HCT116 (cell line): ENCODE data around the gene NHSL2. TPM values are rescaled to one million over a fixed set of nuclear protein-coding genes. Genes with fewer than 3 reads are reported as not detected.

Experiments
- ATAC-seq: fragments of 200-7000 bp; cut with Tn5 transposase; 2 replicates; pipeline ENCODE4 v1.9.1; 2020; ENCODE audit warnings: mild to moderate bottlenecking, moderate library complexity
- BruUV-seq: library from RNA; stranded (reverse); fragments of 400-500 nt; replicated peaks from 2 replicates; lab custom pipeline; 2021; lab: Mats Ljungman, UMichigan
- CTCF ChIA-PET: fragments of 300-600 bp; sonication (Branson Sonifier 250); formaldehyde crosslinking; loops from one replicate; lab custom pipeline; 2021; ENCODE audit warnings: antibody characterized with exemption; lab: Charles Lee
- POLR2A ChIA-PET: fragments of 300-600, 350-600 bp; sonication (Branson Sonifier 250); formaldehyde crosslinking; loops from one replicate; lab custom pipeline; 2021; ENCODE audit warnings: antibody characterized with exemption; lab: Charles Lee
- RAD21 ChIA-PET, 2 experiments: fragments of 300-600 bp; sonication (Branson Sonifier 250); formaldehyde crosslinking; loops; one replicate each; lab custom pipeline; 2023; ENCODE audit warnings: low total read pairs in 2 of 2; ENCODE audit not compliant: uncharacterized antibody in 2 of 2, unreplicated experiment in 2 of 2, low non-redundant PET in 1 of 2; lab: Charles Lee
- DNase-seq: peaks from one replicate; pipeline ENCODE4 v3.0.0-alpha.2; 2010; ENCODE audit warnings: low read depth, low spot score
- H2AFZ ChIP-seq: fragments of 200-600 bp; shearing (Covaris generic), sonication (generic); 2 replicates; pipeline ENCODE4 v1.6.1; 2017; ENCODE audit warnings: low read depth, mixed run types, mixed read lengths, antibody characterized with exemption, low read length; ENCODE audit not compliant: poor library complexity, severe bottlenecking
- H3K27ac ChIP-seq: 2 replicates; pipeline ENCODE4 v1.5.1; 2012; ENCODE audit warnings: low read depth, low read length
- H3K27me3 ChIP-seq: fragments of 200-600 bp; sonication (generic); 2 replicates; pipeline ENCODE4 v1.6.1; 2016; ENCODE audit warnings: mixed run types, low read length, mixed read lengths; ENCODE audit not compliant: insufficient read depth
- H3K36me3 ChIP-seq, 2 experiments: fragments of 200-500 bp in 1 of 2; fragments of 200-600 bp in 1 of 2; sonication (Bioruptor generic) in 1 of 2; sonication (generic) in 1 of 2; 2 replicates each; pipeline versions ENCODE4 v1.5.1 to v1.6.1; 2014 to 2016; ENCODE audit warnings: low read length in 2 of 2, inconsistent platforms in 1 of 2, mixed read lengths in 1 of 2, mixed run types in 1 of 2; ENCODE audit not compliant: insufficient read depth in 2 of 2, control insufficient read depth in 1 of 2
- H3K4me1 ChIP-seq, 2 experiments: fragments of 200-600 bp in 1 of 2; sonication (generic) in 1 of 2; 2 replicates each; pipeline versions ENCODE4 v1.5.1 to v1.6.1; 2012 to 2017; ENCODE audit warnings: low read length in 2 of 2, inconsistent platforms in 1 of 2, mild to moderate bottlenecking in 1 of 2, mixed read lengths in 1 of 2, mixed run types in 1 of 2, moderate library complexity in 1 of 2; ENCODE audit not compliant: insufficient read depth in 2 of 2, control insufficient read depth in 1 of 2
- H3K4me2 ChIP-seq: fragments of 200-600 bp; sonication (generic); 2 replicates; pipeline ENCODE4 v1.6.1; 2017; ENCODE audit warnings: mixed run types, low read length, mixed read lengths
- H3K4me3 ChIP-seq, 2 experiments: fragments of 200-600 bp in 1 of 2; sonication (generic) in 1 of 2; replicated peaks in 1 of 2; 2 replicates each; pipeline ENCODE4 v1.5.1; 2011 to 2016; ENCODE audit warnings: low read length in 2 of 2, control low read depth in 1 of 2, low read depth in 1 of 2, mild to moderate bottlenecking in 1 of 2, mixed read lengths in 1 of 2, mixed run types in 1 of 2
- H3K79me2 ChIP-seq: fragments of 200-600 bp; sonication (generic); 2 replicates; pipeline ENCODE4 v1.6.1; 2017; ENCODE audit warnings: mild to moderate bottlenecking, mixed run types, low read length, moderate library complexity, mixed read lengths; ENCODE audit not compliant: insufficient read depth
- H3K9ac ChIP-seq: fragments of 200-600 bp; sonication (generic); 2 replicates; pipeline ENCODE4 v1.6.1; 2016; ENCODE audit warnings: low read length, mixed read lengths
- H3K9me2 ChIP-seq: fragments of 200-600 bp; sonication (generic), shearing (Covaris generic); 2 replicates; pipeline ENCODE4 v1.6.1; 2017; ENCODE audit warnings: mixed run types, mild to moderate bottlenecking, moderate library complexity; ENCODE audit not compliant: insufficient read depth
- H3K9me3 ChIP-seq, 2 experiments: fragments of 200-500 bp in 1 of 2; fragments of 200-600 bp in 1 of 2; sonication (Bioruptor generic) in 1 of 2; sonication (generic) in 1 of 2; 2 replicates each; pipeline ENCODE4 v1.6.1; 2014 to 2017; ENCODE audit warnings: low read length in 2 of 2, mixed read lengths in 2 of 2, inconsistent platforms in 1 of 2, low read depth in 1 of 2, mild to moderate bottlenecking in 1 of 2, mixed run types in 1 of 2, moderate library complexity in 1 of 2; ENCODE audit not compliant: control insufficient read depth in 1 of 2, insufficient read depth in 1 of 2
- H4K20me1 ChIP-seq: fragments of 200-600 bp; sonication (generic), shearing (Covaris generic); 2 replicates; pipeline ENCODE4 v1.6.1; 2017; ENCODE audit warnings: mixed run types, mild to moderate bottlenecking, moderate library complexity; ENCODE audit not compliant: insufficient read depth
- MAX ChIP-seq: IDR thresholded peaks from 2 replicates; pipeline ENCODE4 v1.6.1; 2012
- POLR2A ChIP-seq: IDR thresholded peaks from 2 replicates; pipeline ENCODE4 v1.7.0; 2011; ENCODE audit warnings: borderline replicate concordance; ENCODE audit not compliant: insufficient read depth, insufficient read length; ENCODE audit errors: extremely low read depth
- POLR2AphosphoS5 ChIP-seq: IDR thresholded peaks from 2 replicates; pipeline ENCODE4 v1.6.1; 2011; ENCODE audit warnings: mild to moderate bottlenecking, low read depth, low read length, moderate library complexity
- SRF ChIP-seq: IDR thresholded peaks from 2 replicates; pipeline ENCODE4 v1.6.1; 2012; ENCODE audit warnings: low read depth
- ZFX ChIP-seq: fragments of 450-650 bp; IDR thresholded peaks from 2 replicates; pipeline ENCODE4 v1.6.1; 2017
- intact Hi-C: fragments of 100-400 bp; cut with micrococcal nuclease; formaldehyde crosslinking; loops from 2 replicates; pipeline ENCODE4 v1.10.0; 2022
- total RNA-seq: library from RNA; stranded (reverse); gene quantifications from one replicate; pipeline ENCODE4 v1.2.1, GENCODE V29; 2021; ENCODE audit not compliant: unreplicated experiment
- TF ChIP-seq, protein P1 (sequence below): IDR thresholded peaks from 2 replicates; pipeline ENCODE4 v1.6.1; 2012; ENCODE audit warnings: low read depth

NHSL2 gene
- total RNA-seq, 1 experiment from 2014 or later, result 0.22 TPM

GRCh38 chrX:72130762-72131250, 220.2 kb downstream of the NHSL2 start (continued):
- TF ChIP-seq, protein P1, sequence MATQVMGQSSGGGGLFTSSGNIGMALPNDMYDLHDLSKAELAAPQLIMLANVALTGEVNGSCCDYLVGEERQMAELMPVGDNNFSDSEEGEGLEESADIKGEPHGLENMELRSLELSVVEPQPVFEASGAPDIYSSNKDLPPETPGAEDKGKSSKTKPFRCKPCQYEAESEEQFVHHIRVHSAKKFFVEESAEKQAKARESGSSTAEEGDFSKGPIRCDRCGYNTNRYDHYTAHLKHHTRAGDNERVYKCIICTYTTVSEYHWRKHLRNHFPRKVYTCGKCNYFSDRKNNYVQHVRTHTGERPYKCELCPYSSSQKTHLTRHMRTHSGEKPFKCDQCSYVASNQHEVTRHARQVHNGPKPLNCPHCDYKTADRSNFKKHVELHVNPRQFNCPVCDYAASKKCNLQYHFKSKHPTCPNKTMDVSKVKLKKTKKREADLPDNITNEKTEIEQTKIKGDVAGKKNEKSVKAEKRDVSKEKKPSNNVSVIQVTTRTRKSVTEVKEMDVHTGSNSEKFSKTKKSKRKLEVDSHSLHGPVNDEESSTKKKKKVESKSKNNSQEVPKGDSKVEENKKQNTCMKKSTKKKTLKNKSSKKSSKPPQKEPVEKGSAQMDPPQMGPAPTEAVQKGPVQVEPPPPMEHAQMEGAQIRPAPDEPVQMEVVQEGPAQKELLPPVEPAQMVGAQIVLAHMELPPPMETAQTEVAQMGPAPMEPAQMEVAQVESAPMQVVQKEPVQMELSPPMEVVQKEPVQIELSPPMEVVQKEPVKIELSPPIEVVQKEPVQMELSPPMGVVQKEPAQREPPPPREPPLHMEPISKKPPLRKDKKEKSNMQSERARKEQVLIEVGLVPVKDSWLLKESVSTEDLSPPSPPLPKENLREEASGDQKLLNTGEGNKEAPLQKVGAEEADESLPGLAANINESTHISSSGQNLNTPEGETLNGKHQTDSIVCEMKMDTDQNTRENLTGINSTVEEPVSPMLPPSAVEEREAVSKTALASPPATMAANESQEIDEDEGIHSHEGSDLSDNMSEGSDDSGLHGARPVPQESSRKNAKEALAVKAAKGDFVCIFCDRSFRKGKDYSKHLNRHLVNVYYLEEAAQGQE, result no peak
- no peak for TF ChIP-seq POLR2A

DNA sequence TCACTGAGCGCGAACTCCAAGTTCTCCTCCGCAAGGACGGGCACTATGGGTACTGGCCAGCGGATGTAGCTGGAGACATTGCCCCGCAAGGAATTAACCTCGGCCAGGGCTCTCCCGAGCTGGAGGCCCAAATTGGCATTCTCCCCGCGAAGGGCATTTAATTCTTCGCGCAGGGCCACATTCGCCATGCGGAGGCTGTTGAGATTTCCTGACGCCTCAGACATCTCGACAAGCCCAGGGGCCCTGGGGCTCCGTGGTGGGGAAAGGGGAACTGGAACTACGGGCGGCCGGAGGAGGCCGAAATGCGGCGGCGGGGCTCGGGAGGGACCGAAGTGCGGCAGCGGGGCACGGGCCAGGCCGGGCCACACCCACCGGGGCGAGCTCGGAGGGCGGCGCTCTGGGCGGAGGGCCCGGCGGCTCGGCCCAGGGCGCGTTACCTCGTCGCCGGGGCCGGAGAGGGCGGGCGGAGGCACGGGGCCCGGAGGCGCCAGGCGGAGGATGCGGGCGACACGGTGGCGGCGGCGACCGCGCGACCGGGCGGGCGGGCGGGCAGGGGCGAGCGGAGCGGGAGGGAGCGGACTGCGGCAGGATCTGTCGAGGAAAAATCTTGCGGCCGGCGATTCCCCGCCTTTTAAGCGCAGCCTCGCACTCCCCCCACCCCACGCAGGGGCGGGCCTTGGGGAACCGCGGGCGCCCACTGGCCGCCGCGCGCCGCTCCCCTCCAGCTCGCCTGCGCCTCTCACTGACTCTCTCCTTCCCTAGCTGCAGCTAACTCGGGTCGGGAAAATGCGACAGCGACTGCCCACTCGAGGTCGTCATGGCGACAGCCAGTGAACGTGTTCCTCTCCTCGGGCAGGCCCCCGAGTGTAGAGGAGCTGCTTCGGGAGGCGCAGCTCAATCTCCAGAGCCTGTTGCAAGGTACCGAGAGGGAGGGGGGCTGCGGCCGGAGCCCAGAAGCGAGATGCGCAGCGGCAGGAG, 221.0 kb downstream of the NHSL2 start, which contains the start of gene RTL5:
TSS of gene RTL5 (minus strand) at position 599 of the 978 bp plus-strand sequence.
- peak within 1 kb of the TSS; percentile 35 for H2AFZ ChIP-seq
- intact Hi-C loops, result no loop called here
- POLR2A ChIA-PET, result interaction anchor here (0.7 kb wide), 1 partner anchor 50 kb away, joined by 3 read pairs; the partner anchor contains the start of gene PIN4
- CTCF ChIA-PET, result interaction anchor here (0.7 to 1.2 kb wide), 3 partner anchors 107 to 113 kb away, joined by 3 to 6 read pairs (median 3); partner anchors contain the start of gene ERCC6L
- BruUV-seq, result no TSS peak
- RAD21 ChIA-PET, result no interaction called here
- peak; percentile 94 for ATAC-seq
- H3K27me3 ChIP-seq, result no peaks in the 10 kb centered on the region
- no peaks in the 10 kb centered on the region for H3K36me3 ChIP-seq
- H3K9me2 ChIP-seq, result no peaks in the 10 kb centered on the region
- H4K20me1 ChIP-seq, result no peaks in the 10 kb centered on the region
- peak within 1 kb of the TSS; percentile 32 to 53 for H3K4me3 ChIP-seq
- no peaks in the 10 kb centered on the region for H3K9me3 ChIP-seq
- no peaks in the 10 kb centered on the region for H3K79me2 ChIP-seq
- TF ChIP-seq ZFX, result peak; percentile 25; the same call in 1 of the 2 replicates
- TF ChIP-seq SRF, result no peak
- no peak; the same call in 1 of the 2 replicates for TF ChIP-seq MAX
- TF ChIP-seq POLR2AphosphoS5, result peak; percentile 39; the same call in 1 of the 2 replicates
- H3K4me1 ChIP-seq, result peaks cover 4 to 15% of the 10 kb centered on the region in 2 experiments; a peak in 3 of 4 replicates
- H3K27ac ChIP-seq, result no peak within 1 kb of the TSS
- peak; percentile 63 for DNase-seq
- H3K9ac ChIP-seq, result peak within 1 kb of the TSS; percentile 35
- H3K4me2 ChIP-seq, result peak within 1 kb of the TSS; percentile 77
